Activated T-helper 1 cell treated with anti-CD3 and anti-CD28 coated beads, Interleukin-2, amount 50 U/mL, for 16 hours (primary cell): Measurements from ENCODE around the gene PPFIBP2.

Experiments
- DNase-seq, 2 donors: peaks; one replicate each; pipeline ENCODE4 v3.0.0-alpha.2; 2020; ENCODE audit warnings: low read depth in 1 of 2, low spot score in 1 of 2

PPFIBP2 gene

GRCh38 chr11:7595016-7595866 lies 81.4 kb downstream of the PPFIBP2 start:
- DNase-seq: no peak

- no peak for DNase-seq
Observed at GRCh38 chr11:7595951-7596350, 82.2 kb downstream of the PPFIBP2 start.

GRCh38 chr11:7596975-7597391 lies 83.2 kb downstream of the PPFIBP2 start:
- no peak for DNase-seq

DNA sequence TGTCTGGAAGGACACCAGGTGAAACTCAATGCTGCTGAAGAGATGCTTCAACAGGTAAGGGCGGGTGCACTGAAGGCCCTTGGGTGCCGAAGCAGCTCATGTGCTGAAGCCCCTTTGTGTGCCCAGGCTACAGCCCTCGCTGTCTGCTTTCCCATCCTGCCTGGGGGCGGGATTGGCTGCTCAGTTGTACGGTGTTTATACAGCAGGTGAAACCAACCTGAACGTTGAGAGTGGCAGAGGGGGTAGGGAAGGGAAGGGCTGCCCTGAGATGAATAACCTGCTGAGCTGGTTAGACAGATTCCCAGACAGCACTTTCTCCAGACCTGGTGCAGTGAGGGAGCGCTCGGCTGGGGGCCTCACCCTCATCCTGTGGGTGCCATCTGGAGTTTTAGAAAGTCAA lies 83.8 kb downstream of the PPFIBP2 start:
- DNase-seq: no peak

DNA sequence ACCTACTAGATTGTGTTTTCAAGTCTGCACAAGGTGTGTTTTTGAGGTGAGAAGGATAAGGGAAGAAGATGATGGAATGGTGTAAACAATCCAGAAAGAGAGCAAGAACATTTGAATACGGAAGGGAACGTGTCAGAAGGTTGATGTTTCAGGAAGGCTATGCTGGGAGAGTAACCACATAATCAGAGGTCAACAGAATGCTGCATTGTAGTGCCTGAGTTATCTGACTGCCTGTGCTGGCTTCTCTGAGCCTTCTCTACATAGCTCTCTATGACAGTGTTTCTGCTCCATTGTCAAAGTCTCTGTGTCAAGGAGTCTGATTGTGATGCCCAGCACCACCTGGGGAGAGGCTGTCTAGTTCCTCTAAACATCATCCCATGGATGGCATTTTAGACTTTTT lies 85.4 kb downstream of the PPFIBP2 start:
- no peak for DNase-seq

GRCh38 chr11:7600205-7600775 lies 86.5 kb downstream of the PPFIBP2 start:
- no peak for DNase-seq

GRCh38 chr11:7603031-7603781 lies 89.4 kb downstream of the PPFIBP2 start:
- DNase-seq: no peak

DNA sequence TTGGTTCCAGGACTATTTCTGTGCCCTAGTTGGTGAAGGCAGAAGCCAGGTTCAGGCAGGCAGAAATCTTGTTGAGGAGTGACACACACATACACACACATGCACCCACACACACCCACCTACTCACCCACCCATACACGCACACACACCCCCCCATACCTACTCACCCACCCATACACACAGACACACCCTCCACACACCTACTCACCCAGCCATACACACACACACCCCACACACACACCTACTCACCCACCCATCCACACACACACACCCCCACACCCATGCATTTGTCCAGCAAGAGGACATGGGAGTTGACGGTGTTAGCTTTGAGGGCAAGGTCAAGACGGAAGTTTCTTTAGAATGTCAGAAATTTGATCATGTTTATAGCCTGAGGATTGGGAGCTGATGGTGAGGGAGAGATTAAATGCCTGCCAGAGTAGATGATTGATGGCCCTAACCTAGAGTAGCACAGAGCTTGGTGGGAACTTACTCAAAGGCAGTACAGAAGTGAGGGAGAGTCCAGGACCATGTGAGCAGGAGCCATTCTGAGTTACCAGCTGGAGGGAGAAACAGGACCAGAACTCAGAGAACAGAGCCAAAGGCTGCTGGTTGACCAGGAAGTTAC lies 90.6 kb downstream of the PPFIBP2 start:
- no peak for DNase-seq

DNA sequence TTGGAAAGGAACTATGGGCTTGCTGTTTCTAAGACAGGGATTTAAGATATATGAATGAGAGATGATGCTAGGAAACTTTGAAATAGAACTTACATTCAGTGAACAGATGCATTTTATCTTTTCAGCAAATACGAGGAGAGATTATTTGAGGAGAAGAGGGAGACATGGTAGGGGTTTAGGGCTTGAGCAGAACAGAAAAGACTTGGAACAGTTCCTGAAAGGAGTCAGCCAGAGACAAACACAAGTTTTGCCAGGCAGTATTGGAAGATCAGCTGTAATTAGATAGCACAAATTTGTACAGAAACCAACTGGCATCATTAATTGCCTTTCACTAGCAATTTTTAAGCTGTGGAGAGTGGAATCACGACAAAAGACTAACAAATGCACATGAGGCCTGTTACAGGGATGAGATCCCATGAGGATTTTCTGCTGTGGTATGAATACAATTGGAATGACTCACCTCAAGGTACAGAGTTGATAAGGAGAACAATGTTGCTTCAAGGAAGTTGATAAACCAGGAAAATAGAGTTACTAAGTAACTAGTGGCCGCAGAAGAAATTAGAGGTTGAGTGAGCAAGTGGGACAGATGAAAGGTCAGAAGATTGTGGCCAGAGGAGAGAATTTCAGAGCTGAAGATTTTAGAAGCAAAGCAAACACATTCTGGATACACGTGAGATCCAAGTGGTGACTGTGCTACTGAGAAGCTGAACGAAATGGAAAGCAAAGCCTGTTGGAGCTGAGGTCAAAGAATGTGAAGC lies 91.6 kb downstream of the PPFIBP2 start:
- DNase-seq: no peak

DNA sequence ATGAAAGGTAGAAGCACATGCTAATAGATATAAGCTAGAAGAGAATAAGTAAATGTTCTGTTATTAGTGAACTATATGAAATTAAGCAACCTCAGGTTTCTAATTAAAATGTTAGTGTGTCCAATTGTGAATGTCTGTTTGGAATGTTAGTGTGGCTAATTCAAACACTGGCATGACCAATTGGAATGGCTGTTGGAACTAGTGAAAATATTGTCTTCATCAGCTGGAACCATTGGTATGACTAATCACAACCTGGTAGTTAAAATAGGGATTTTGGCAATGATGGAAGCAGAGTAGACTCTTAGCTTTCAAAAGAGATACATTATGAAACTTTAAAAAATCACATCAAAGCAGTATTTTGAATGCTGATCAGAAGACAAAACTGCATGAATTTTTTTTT lies 92.7 kb downstream of the PPFIBP2 start:
- no peak for DNase-seq

- DNase-seq: no peak
Observed at GRCh38 chr11:7609015-7609414, 95.2 kb downstream of the PPFIBP2 start.

- DNase-seq: no peak
Observed at GRCh38 chr11:7609521-7609920, 95.7 kb downstream of the PPFIBP2 start.

GRCh38 chr11:7610393-7610792 lies 96.6 kb downstream of the PPFIBP2 start:
- no peak for DNase-seq

DNA sequence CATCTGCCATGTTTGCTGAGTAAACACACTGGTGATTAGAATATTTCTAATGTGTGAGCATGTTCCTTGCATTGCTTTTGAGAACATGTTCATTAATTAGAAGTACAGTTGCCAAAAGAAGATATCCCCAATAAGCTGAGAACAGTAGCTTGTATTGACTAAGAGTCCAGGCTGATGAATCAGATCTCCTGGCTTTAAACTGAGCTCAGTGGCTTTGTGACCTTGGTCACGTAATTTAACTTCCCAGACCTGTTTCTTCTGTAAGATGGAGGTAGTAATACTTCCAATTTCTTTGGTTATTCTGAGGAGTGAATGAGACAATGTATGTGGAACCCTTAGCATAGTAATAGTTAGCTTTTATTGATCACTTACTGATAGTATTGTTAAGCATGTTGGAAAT lies 97.6 kb downstream of the PPFIBP2 start:
- no peak for DNase-seq

GRCh38 chr11:7612056-7612660 lies 98.4 kb downstream of the PPFIBP2 start:
- no peak for DNase-seq

- no peak for DNase-seq
Observed at GRCh38 chr11:7612661-7613393, 99.0 kb downstream of the PPFIBP2 start.

DNA sequence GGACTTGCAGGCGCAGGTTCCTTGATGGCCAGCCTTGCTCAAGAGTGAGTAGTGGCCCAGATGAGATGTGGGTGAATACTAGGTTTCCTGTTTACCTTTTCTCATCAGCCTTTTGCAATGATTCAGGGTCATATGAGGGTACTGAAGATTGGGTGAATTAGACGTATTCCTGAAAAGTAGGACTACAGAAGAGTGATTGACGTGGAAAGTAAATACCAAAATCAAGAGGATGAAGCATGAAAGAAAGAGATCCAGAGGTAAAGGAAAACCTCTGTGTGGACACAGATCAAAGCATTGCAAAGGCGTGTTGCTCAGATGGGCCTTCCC lies 99.6 kb downstream of the PPFIBP2 start:
- DNase-seq: no peak

GRCh38 chr11:7614656-7615055 lies 100.9 kb downstream of the PPFIBP2 start:
- DNase-seq: no peak

DNA sequence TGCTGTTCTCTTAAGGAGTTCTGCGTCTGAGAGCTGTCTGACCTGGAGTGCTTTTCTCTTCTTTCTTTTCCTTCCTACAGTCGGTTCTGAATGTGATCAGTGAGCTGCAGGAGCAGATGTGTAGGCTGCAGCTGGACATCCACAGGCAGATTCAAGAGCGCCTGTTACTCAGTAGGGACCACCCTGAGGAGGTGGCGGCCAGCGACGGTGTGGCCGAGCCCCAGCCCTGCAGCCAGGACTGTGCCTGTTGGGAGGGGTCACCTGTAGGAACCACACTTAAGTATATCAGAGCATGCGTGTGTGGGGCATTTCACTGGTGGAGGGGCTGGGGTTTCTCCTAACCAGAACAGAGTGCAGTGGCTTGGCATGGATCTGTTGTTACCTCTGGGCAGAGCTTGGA lies 103.2 kb downstream of the PPFIBP2 start:
- DNase-seq: no peak

GRCh38 chr11:7619322-7619721 lies 105.5 kb downstream of the PPFIBP2 start:
- no peak for DNase-seq
